Activated CD4-positive, CD25-positive, alpha-beta regulatory T cell (primary cell): Measurements from ENCODE around the gene CHMP4B.

Experiments used
- DNase-seq, 4 experiments: peaks; one replicate each; lab custom pipeline; 2025; lab: John Stamatoyannopoulos, UW

The CHMP4B gene

GRCh38 chr20:33820362-33820761 is 9.2 kb downstream of the CHMP4B start:
- no peak for DNase-seq

- no peak for DNase-seq
Measured at GRCh38 chr20:33821270-33821836, 10.2 kb downstream of the CHMP4B start.

GRCh38 chr20:33822423-33822822 is 11.3 kb downstream of the CHMP4B start:
- no peak for DNase-seq

GRCh38 chr20:33822991-33823390 is 11.8 kb downstream of the CHMP4B start:
- no peak for DNase-seq

DNA sequence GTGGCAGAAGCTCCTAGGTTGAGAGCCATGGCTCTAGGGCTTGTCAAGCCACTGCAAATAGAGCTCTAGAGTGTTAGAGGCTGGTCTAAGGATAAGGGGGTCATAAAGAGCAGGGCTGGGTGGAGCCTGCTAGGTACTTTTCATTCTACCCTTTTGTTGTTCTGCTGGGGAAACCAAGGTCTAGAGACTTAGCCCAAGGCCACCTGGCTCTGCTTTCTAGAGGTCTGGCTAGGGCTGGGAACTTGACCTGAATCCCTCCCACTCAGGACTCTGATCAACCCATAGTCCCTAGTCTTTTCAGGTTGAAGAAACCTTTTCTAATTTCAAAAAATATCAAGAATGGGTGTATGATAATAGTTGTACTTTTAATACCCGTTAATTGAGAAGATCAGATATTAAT is 13.7 kb downstream of the CHMP4B start:
- DNase-seq, result no peak

DNA sequence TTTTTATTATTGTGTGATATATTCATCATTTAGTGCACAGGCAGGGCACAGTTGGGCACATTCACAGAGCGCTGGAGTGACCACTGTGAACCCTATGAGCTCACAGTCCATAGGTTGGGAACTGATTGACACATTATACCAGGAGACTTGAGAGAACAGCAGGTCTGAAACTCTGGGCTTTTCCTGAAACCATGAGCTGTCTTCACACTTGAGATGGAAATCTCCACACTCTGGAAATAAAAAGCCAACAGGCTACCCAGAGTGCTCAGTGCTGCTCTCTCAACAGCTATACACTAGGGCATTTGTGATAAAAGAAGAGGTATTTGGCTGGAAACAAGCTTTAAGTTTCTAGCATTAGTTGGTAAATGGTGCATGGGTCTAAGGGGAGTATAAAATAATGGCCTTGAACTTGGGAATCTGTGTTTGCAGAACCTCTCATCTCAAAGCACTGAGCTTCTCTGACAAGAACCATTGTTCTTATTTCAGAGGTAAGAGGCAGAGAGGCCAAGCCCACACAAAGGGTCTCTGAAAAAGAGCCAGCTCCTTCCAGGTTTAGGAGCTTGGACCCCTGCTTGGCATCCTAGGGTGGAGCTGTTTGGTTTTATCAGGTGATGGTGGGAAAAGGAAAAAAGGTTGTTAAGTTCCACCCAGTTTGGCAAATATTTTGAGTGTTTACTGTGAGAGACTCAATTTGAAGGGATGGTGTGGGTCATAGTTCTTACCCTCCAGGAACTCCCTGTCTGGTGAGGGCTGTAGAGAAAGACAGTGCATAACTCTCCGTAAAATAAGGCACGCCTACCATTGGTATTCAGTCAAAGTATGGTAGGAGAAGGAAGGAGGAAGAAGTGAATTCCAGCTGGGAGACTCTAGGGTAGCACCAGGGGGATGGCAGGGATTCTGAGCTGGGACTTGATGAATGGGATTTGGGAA is 14.5 kb downstream of the CHMP4B start:
- DNase-seq, result no peak

- DNase-seq, result no peak
Measured at GRCh38 chr20:33826270-33826897, 15.2 kb downstream of the CHMP4B start.

GRCh38 chr20:33827109-33827508 is 16.0 kb downstream of the CHMP4B start:
- no peak for DNase-seq

- DNase-seq, result no peak
Measured at GRCh38 chr20:33827634-33828325, 16.6 kb downstream of the CHMP4B start.

GRCh38 chr20:33828326-33828844 is 17.2 kb downstream of the CHMP4B start:
- DNase-seq, result no peak

GRCh38 chr20:33828967-33829560 is 17.9 kb downstream of the CHMP4B start:
- DNase-seq, result no peak

GRCh38 chr20:33829636-33830035 is 18.5 kb downstream of the CHMP4B start:
- DNase-seq, result no peak

- no peak for DNase-seq
Measured at GRCh38 chr20:33830371-33830770, 19.2 kb downstream of the CHMP4B start.

GRCh38 chr20:33832103-33832804 is 21.1 kb downstream of the CHMP4B start:
- DNase-seq, result no peak

DNA sequence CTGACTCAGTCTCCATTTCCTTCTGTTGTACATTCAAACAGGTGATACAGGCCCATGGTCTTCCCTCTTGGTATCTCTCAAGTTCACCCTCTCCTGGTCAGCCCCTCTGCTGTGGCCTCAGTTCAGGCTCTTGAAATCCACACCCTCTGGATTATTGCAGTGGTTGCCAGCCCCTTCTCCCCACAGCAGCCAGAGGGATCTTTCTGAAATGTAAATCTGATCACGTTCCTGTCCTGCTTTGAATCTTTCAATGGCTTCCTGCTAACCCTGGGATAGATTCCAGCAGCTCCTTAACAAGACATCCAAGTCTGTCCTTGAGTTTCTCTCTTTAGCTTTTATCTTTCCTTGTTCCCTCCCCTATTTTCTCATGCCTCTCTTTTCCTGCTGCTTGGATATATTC is 22.2 kb downstream of the CHMP4B start:
- DNase-seq, result no peak

DNA sequence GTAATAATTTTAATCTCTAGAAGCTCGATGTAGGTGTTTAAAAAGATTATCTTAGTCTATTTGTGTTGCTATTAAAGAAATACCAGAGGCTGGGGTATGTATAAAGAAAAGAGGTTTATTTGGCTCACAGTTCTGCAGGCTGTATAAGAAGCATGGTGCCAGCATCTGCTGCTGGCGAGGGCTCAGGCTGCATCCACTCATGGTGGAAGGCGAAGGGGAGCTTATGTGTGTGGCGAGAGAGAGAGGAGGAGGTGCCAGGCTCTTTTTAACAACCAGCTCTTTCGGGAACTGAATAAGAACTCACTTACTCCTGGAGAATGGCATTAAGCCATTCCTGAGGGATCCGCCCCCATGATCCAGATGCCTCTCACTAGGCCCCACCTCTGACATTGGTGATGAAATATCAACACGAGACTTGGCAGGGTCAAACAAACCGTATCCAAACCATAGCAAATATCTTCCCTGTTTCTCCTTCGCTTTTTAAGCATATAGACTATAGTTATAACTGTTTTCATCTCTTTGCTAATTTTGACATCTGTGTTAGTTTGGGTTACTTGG is 24.5 kb downstream of the CHMP4B start:
- no peak for DNase-seq

DNA sequence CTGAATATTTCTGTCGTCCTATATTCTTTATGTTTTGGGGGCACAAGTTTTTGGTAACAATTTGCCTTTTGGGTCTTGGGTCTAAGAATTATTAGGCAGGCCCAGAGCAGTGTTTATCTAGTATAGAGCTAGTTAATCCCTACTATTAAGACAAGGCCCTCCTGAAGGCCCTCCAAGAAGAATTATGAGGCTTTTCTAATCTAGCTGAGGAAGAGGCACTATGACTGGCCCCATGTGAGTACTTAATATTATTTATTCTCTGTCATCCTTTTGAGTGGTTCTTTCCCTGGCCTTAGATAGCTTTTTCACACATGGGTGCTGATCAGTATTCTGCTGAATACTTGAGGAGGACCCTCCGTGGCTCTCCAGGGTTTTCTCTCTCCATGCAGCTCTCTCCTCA is 25.1 kb downstream of the CHMP4B start:
- DNase-seq, result no peak

GRCh38 chr20:33837096-33837830 is 26.1 kb downstream of the CHMP4B start:
- no peak for DNase-seq

GRCh38 chr20:33838035-33838864 is 27.1 kb downstream of the CHMP4B start:
- no peak for DNase-seq
